HCT116 (cell line): Measurements from ENCODE around the gene CCDC157. TPM values are rescaled to one million over a fixed set of nuclear protein-coding genes. Genes with fewer than 3 reads are reported as not detected.

Experiments
- ATAC-seq: fragments of 200-7000 bp; cut with Tn5 transposase; 2 replicates; pipeline ENCODE4 v1.9.1; 2020; ENCODE audit warnings: mild to moderate bottlenecking, moderate library complexity
- BruUV-seq: library from RNA; stranded (reverse); fragments of 400-500 nt; replicated peaks from 2 replicates; lab custom pipeline; 2021; lab: Mats Ljungman, UMichigan
- CTCF ChIA-PET: fragments of 300-600 bp; sonication (Branson Sonifier 250); formaldehyde crosslinking; loops from one replicate; lab custom pipeline; 2021; ENCODE audit warnings: antibody characterized with exemption; lab: Charles Lee
- POLR2A ChIA-PET: fragments of 300-600, 350-600 bp; sonication (Branson Sonifier 250); formaldehyde crosslinking; loops from one replicate; lab custom pipeline; 2021; ENCODE audit warnings: antibody characterized with exemption; lab: Charles Lee
- RAD21 ChIA-PET, 2 experiments: fragments of 300-600 bp; sonication (Branson Sonifier 250); formaldehyde crosslinking; loops; one replicate each; lab custom pipeline; 2023; ENCODE audit warnings: low total read pairs in 2 of 2; ENCODE audit not compliant: uncharacterized antibody in 2 of 2, unreplicated experiment in 2 of 2, low non-redundant PET in 1 of 2; lab: Charles Lee
- DNase-seq: peaks from one replicate; pipeline ENCODE4 v3.0.0-alpha.2; 2010; ENCODE audit warnings: low read depth, low spot score
- H2AFZ ChIP-seq: fragments of 200-600 bp; shearing (Covaris generic), sonication (generic); 2 replicates; pipeline ENCODE4 v1.6.1; 2017; ENCODE audit warnings: low read depth, mixed run types, mixed read lengths, antibody characterized with exemption, low read length; ENCODE audit not compliant: poor library complexity, severe bottlenecking
- H3K27ac ChIP-seq: 2 replicates; pipeline ENCODE4 v1.5.1; 2012; ENCODE audit warnings: low read depth, low read length
- H3K27me3 ChIP-seq: fragments of 200-600 bp; sonication (generic); 2 replicates; pipeline ENCODE4 v1.6.1; 2016; ENCODE audit warnings: mixed run types, low read length, mixed read lengths; ENCODE audit not compliant: insufficient read depth
- H3K36me3 ChIP-seq, 2 experiments: fragments of 200-500 bp in 1 of 2; fragments of 200-600 bp in 1 of 2; sonication (Bioruptor generic) in 1 of 2; sonication (generic) in 1 of 2; 2 replicates each; pipeline versions ENCODE4 v1.5.1 to v1.6.1; 2014 to 2016; ENCODE audit warnings: low read length in 2 of 2, inconsistent platforms in 1 of 2, mixed read lengths in 1 of 2, mixed run types in 1 of 2; ENCODE audit not compliant: insufficient read depth in 2 of 2, control insufficient read depth in 1 of 2
- H3K4me1 ChIP-seq, 2 experiments: fragments of 200-600 bp in 1 of 2; sonication (generic) in 1 of 2; 2 replicates each; pipeline versions ENCODE4 v1.5.1 to v1.6.1; 2012 to 2017; ENCODE audit warnings: low read length in 2 of 2, inconsistent platforms in 1 of 2, mild to moderate bottlenecking in 1 of 2, mixed read lengths in 1 of 2, mixed run types in 1 of 2, moderate library complexity in 1 of 2; ENCODE audit not compliant: insufficient read depth in 2 of 2, control insufficient read depth in 1 of 2
- H3K4me2 ChIP-seq: fragments of 200-600 bp; sonication (generic); 2 replicates; pipeline ENCODE4 v1.6.1; 2017; ENCODE audit warnings: mixed run types, low read length, mixed read lengths
- H3K4me3 ChIP-seq, 2 experiments: fragments of 200-600 bp in 1 of 2; sonication (generic) in 1 of 2; replicated peaks in 1 of 2; 2 replicates each; pipeline ENCODE4 v1.5.1; 2011 to 2016; ENCODE audit warnings: low read length in 2 of 2, control low read depth in 1 of 2, low read depth in 1 of 2, mild to moderate bottlenecking in 1 of 2, mixed read lengths in 1 of 2, mixed run types in 1 of 2
- H3K79me2 ChIP-seq: fragments of 200-600 bp; sonication (generic); 2 replicates; pipeline ENCODE4 v1.6.1; 2017; ENCODE audit warnings: mild to moderate bottlenecking, mixed run types, low read length, moderate library complexity, mixed read lengths; ENCODE audit not compliant: insufficient read depth
- H3K9ac ChIP-seq: fragments of 200-600 bp; sonication (generic); 2 replicates; pipeline ENCODE4 v1.6.1; 2016; ENCODE audit warnings: low read length, mixed read lengths
- H3K9me2 ChIP-seq: fragments of 200-600 bp; sonication (generic), shearing (Covaris generic); 2 replicates; pipeline ENCODE4 v1.6.1; 2017; ENCODE audit warnings: mixed run types, mild to moderate bottlenecking, moderate library complexity; ENCODE audit not compliant: insufficient read depth
- H3K9me3 ChIP-seq, 2 experiments: fragments of 200-500 bp in 1 of 2; fragments of 200-600 bp in 1 of 2; sonication (Bioruptor generic) in 1 of 2; sonication (generic) in 1 of 2; 2 replicates each; pipeline ENCODE4 v1.6.1; 2014 to 2017; ENCODE audit warnings: low read length in 2 of 2, mixed read lengths in 2 of 2, inconsistent platforms in 1 of 2, low read depth in 1 of 2, mild to moderate bottlenecking in 1 of 2, mixed run types in 1 of 2, moderate library complexity in 1 of 2; ENCODE audit not compliant: control insufficient read depth in 1 of 2, insufficient read depth in 1 of 2
- H4K20me1 ChIP-seq: fragments of 200-600 bp; sonication (generic), shearing (Covaris generic); 2 replicates; pipeline ENCODE4 v1.6.1; 2017; ENCODE audit warnings: mixed run types, mild to moderate bottlenecking, moderate library complexity; ENCODE audit not compliant: insufficient read depth
- ATF3 ChIP-seq: IDR thresholded peaks from 2 replicates; pipeline ENCODE4 v1.6.1; 2012
- CBX3 ChIP-seq: IDR thresholded peaks from 2 replicates; pipeline ENCODE4 v1.6.1; 2012; ENCODE audit warnings: low read depth
- EGR1 ChIP-seq: IDR thresholded peaks from 2 replicates; pipeline ENCODE4 v1.6.1; 2012; ENCODE audit warnings: low read depth
- ELF1 ChIP-seq: IDR thresholded peaks from 2 replicates; pipeline ENCODE4 v1.6.1; 2012; ENCODE audit warnings: low read depth, borderline replicate concordance
- POLR2AphosphoS5 ChIP-seq: IDR thresholded peaks from 2 replicates; pipeline ENCODE4 v1.6.1; 2011; ENCODE audit warnings: mild to moderate bottlenecking, low read depth, low read length, moderate library complexity
- SIN3A ChIP-seq: IDR thresholded peaks from 2 replicates; pipeline ENCODE4 v1.6.1; 2012; ENCODE audit warnings: low read depth
- YY1 ChIP-seq: IDR thresholded peaks from 2 replicates; pipeline ENCODE4 v1.6.1; 2011; ENCODE audit warnings: low read length, low read depth, moderate library complexity, mild to moderate bottlenecking; ENCODE audit not compliant: insufficient replicate concordance; ENCODE audit errors: extremely low read depth
- ZBTB33 ChIP-seq: IDR thresholded peaks from 2 replicates; pipeline ENCODE4 v1.6.1; 2011; ENCODE audit warnings: mild to moderate bottlenecking, low read length, moderate library complexity; ENCODE audit not compliant: insufficient replicate concordance; ENCODE audit errors: extremely low read depth
- ZFX ChIP-seq: fragments of 450-650 bp; IDR thresholded peaks from 2 replicates; pipeline ENCODE4 v1.6.1; 2017
- ZNF274 ChIP-seq: fragments of 200-500 bp; sonication (Bioruptor generic); IDR thresholded peaks from 2 replicates; pipeline ENCODE4 v1.6.1; 2014; ENCODE audit warnings: mild to moderate bottlenecking, low read depth, low read length, inconsistent platforms
- intact Hi-C: fragments of 100-400 bp; cut with micrococcal nuclease; formaldehyde crosslinking; loops from 2 replicates; pipeline ENCODE4 v1.10.0; 2022
- total RNA-seq: library from RNA; stranded (reverse); gene quantifications from one replicate; pipeline ENCODE4 v1.2.1, GENCODE V29; 2021; ENCODE audit not compliant: unreplicated experiment

Gene CCDC157
- total RNA-seq, 1 experiment from 2014 or later = 2.1 TPM

- Histone ChIP-seq H3K4me3 (no peak overlapping the region), H3K4me2 (no peak overlapping the region), H3K27ac (no peak overlapping the region), H3K4me1 (no peaks in the 10 kb centered on the region), H3K36me3 (peaks cover 74 to 95% of the 10 kb centered on the region in 2 experiments), H3K79me2 (no peaks in the 10 kb centered on the region; the same call in none of the 2 replicates), H3K9ac (no peak overlapping the region), H4K20me1 (no peaks in the 10 kb centered on the region), H3K27me3 (no peaks in the 10 kb centered on the region), H3K9me3 (no peaks in the 10 kb centered on the region), H2AFZ (no peak overlapping the region), H3K9me2 (no peaks in the 10 kb centered on the region)
- no TSS peak for BruUV-seq
- ChIA-PET POLR2A (no interaction called here), CTCF (no interaction called here), RAD21 (no interaction called here)
- DNase-seq (no peak), ATAC-seq (no peak)
- intact Hi-C loops = no loop called here
- TF ChIP-seq ZNF274 (no peak), CBX3 (no peak), YY1 (no peak), EGR1 (no peak)
These were observed 18.0 kb upstream of the CCDC157 start for GRCh38 chr22:30338802-30339201.

GRCh38 chr22:30340911-30341685, 15.7 kb upstream of the CCDC157 start:
- Histone ChIP-seq H3K9ac (no peak overlapping the region), H3K4me1 (no peaks in the 10 kb centered on the region), H2AFZ (no peak overlapping the region), H3K36me3 (peaks cover 83 to 95% of the 10 kb centered on the region in 2 experiments), H3K79me2 (peaks cover 18% of the 10 kb centered on the region), H3K9me2 (no peaks in the 10 kb centered on the region), H4K20me1 (no peaks in the 10 kb centered on the region), H3K27ac (no peak overlapping the region), H3K27me3 (no peaks in the 10 kb centered on the region), H3K9me3 (no peaks in the 10 kb centered on the region), H3K4me3 (no peak overlapping the region), H3K4me2 (no peak overlapping the region)
- TF ChIP-seq SIN3A (no peak), ZBTB33 (no peak), CBX3 (no peak), ZNF274 (no peak), YY1 (no peak), ATF3 (no peak), ZFX (no peak), ELF1 (no peak), POLR2AphosphoS5 (no peak)
- no peak for DNase-seq
- CTCF ChIA-PET = no interaction called here
- intact Hi-C loops = no loop called here
- POLR2A ChIA-PET = interaction anchor here (0.7 kb wide), 1 partner anchor 747 kb away, joined by 6 read pairs; no protein-coding TSS in a partner anchor
- no peak for ATAC-seq
- RAD21 ChIA-PET = no interaction called here
- BruUV-seq = no TSS peak
